IMR-90 (cell line): ENCODE measurements around the gene PRPSAP1. TPM values are rescaled to one million over a fixed set of nuclear protein-coding genes. Genes with fewer than 3 reads are reported as not detected.

ENCODE experiments used
- ATAC-seq: fragments of 200-7000 bp; cut with Tn5 transposase; 2 replicates; pipeline ENCODE4 v1.9.1; 2020; ENCODE audit warnings: low read depth, mild to moderate bottlenecking, moderate library complexity
- BruUV-seq: library from RNA; stranded (reverse); fragments of 400-500 nt; replicated peaks from 2 replicates; lab custom pipeline; 2021; lab: Mats Ljungman, UMichigan
- CTCF ChIA-PET: fragments of 300-600 bp; formaldehyde crosslinking; extraction: SDS; loops from one replicate; lab custom pipeline; 2021; ENCODE audit warnings: antibody characterized with exemption; lab: Yijun Ruan, JAX
- POLR2A ChIA-PET: fragments of 300-600 bp; sonication (Branson Sonifier 250); formaldehyde crosslinking; loops from one replicate; lab custom pipeline; 2022; ENCODE audit warnings: antibody characterized with exemption; ENCODE audit not compliant: unreplicated experiment; lab: Charles Lee
- DNase-seq: peaks from one replicate; pipeline ENCODE4 v3.0.0; 2013
- H2AFZ ChIP-seq: replicated peaks from 2 replicates; pipeline ENCODE3; 2013; ENCODE audit warnings: low read length, mild to moderate bottlenecking; ENCODE audit not compliant: poor library complexity
- H2AK5ac ChIP-seq: 2 replicates; pipeline ENCODE4 v1.6.1; 2013; ENCODE audit warnings: low read depth, low read length, inconsistent platforms
- H2AK9ac ChIP-seq: replicated peaks from 2 replicates; pipeline ENCODE3; 2013; ENCODE audit warnings: mild to moderate bottlenecking, low read depth, low read length, moderate library complexity; ENCODE audit not compliant: poor library complexity
- H2BK120ac ChIP-seq: 2 replicates; pipeline ENCODE4 v1.6.1; 2013; ENCODE audit warnings: low read depth, low read length, inconsistent platforms
- H2BK15ac ChIP-seq: 3 replicates; pipeline ENCODE4 v1.6.1; 2013; ENCODE audit warnings: low read depth, low read length, inconsistent platforms
- H2BK20ac ChIP-seq: 2 replicates; pipeline ENCODE4 v1.6.1; 2013; ENCODE audit warnings: low read depth, mild to moderate bottlenecking, inconsistent platforms, low read length, moderate library complexity
- H2BK5ac ChIP-seq: 2 replicates; pipeline ENCODE4 v1.6.1; 2013; ENCODE audit warnings: mild to moderate bottlenecking, low read depth, low read length, inconsistent platforms; ENCODE audit not compliant: poor library complexity, severe bottlenecking
- H3K14ac ChIP-seq: replicated peaks from 2 replicates; pipeline ENCODE4 v1.6.1; 2013; ENCODE audit warnings: low read depth, low read length, inconsistent platforms
- H3K18ac ChIP-seq: 2 replicates; pipeline ENCODE4 v1.6.1; 2013; ENCODE audit warnings: low read depth, low read length, control low read depth
- H3K23ac ChIP-seq: 2 replicates; pipeline ENCODE4 v1.6.1; 2013; ENCODE audit warnings: low read depth, low read length, inconsistent platforms
- H3K27ac ChIP-seq: 2 replicates; pipeline ENCODE4 v1.5.1; 2013; ENCODE audit warnings: mild to moderate bottlenecking, control low read depth, low read length; ENCODE audit not compliant: insufficient read depth
- H3K27me3 ChIP-seq: 2 replicates; pipeline ENCODE4 v1.6.1; 2013; ENCODE audit warnings: low read length; ENCODE audit not compliant: control insufficient read depth, insufficient read depth
- H3K36me3 ChIP-seq: 2 replicates; pipeline ENCODE4 v1.6.1; 2013; ENCODE audit warnings: low read length, mixed read lengths; ENCODE audit not compliant: control insufficient read depth, insufficient read depth
- H3K4ac ChIP-seq: 2 replicates; pipeline ENCODE4 v1.6.1; 2013; ENCODE audit warnings: low read depth, low read length, inconsistent platforms
- H3K4me1 ChIP-seq: 2 replicates; pipeline ENCODE4 v1.6.1; 2013; ENCODE audit warnings: low read length, mixed read lengths; ENCODE audit not compliant: control insufficient read depth, insufficient read depth
- H3K4me2 ChIP-seq: 2 replicates; pipeline ENCODE4 v1.6.1; 2013; ENCODE audit warnings: low read depth, mild to moderate bottlenecking, control low read depth, low read length, moderate library complexity
- H3K4me3 ChIP-seq: 2 replicates; pipeline ENCODE4 v1.5.1; 2013; ENCODE audit warnings: low read depth, mild to moderate bottlenecking, control low read depth, low read length, moderate library complexity; ENCODE audit not compliant: insufficient read depth
- H3K56ac ChIP-seq: 2 replicates; pipeline ENCODE4 v1.6.1; 2013; ENCODE audit warnings: low read length, inconsistent platforms; ENCODE audit not compliant: insufficient read depth; ENCODE audit errors: extremely low read depth
- H3K79me1 ChIP-seq, 2 experiments: 2 replicates each; pipeline ENCODE4 v1.6.1; 2013; ENCODE audit warnings: low read length in 2 of 2, inconsistent platforms in 1 of 2, low read depth in 1 of 2
- H3K9ac ChIP-seq: 2 replicates; pipeline ENCODE4 v1.6.1; 2013; ENCODE audit warnings: low read depth, low read length, control low read depth
- H3K9me1 ChIP-seq: 2 replicates; pipeline ENCODE4 v1.6.1; 2013; ENCODE audit warnings: low read length, inconsistent platforms; ENCODE audit not compliant: insufficient read depth
- H3K9me3 ChIP-seq: 2 replicates; pipeline ENCODE4 v1.6.1; 2013; ENCODE audit warnings: low read length; ENCODE audit not compliant: control insufficient read depth, insufficient read depth
- H4K20me1 ChIP-seq: 2 replicates; pipeline ENCODE4 v1.6.1; 2013; ENCODE audit warnings: low read length, inconsistent platforms; ENCODE audit not compliant: insufficient read depth
- H4K5ac ChIP-seq: 2 replicates; pipeline ENCODE4 v1.6.1; 2013; ENCODE audit warnings: mild to moderate bottlenecking, low read depth, low read length, control low read depth
- H4K8ac ChIP-seq, 2 experiments: 2 replicates each; pipeline ENCODE4 v1.6.1; 2013; ENCODE audit warnings: low read depth in 2 of 2, low read length in 2 of 2, control low read depth in 1 of 2, inconsistent platforms in 1 of 2
- H4K91ac ChIP-seq: 2 replicates; pipeline ENCODE4 v1.6.1; 2013; ENCODE audit warnings: low read depth, low read length, inconsistent platforms; ENCODE audit not compliant: insufficient read depth
- CHD1 ChIP-seq: IDR thresholded peaks from 2 replicates; pipeline ENCODE4 v1.6.1; 2012; ENCODE audit warnings: low read depth, low read length, improper control_type of control experiment
- ELK1 ChIP-seq: fragments of 150-350 bp; IDR thresholded peaks from 2 replicates; pipeline ENCODE4 v1.6.1; 2016; ENCODE audit warnings: low read depth, mild to moderate bottlenecking, low read length, moderate library complexity, borderline replicate concordance
- POLR2A ChIP-seq: IDR thresholded peaks from 2 replicates; pipeline ENCODE4 v1.6.1; 2012; ENCODE audit warnings: mild to moderate bottlenecking, low read depth, low read length
- RAD21 ChIP-seq: IDR thresholded peaks from 2 replicates; pipeline ENCODE4 v1.6.1; 2012; ENCODE audit warnings: low read length, improper control_type of control experiment
- WGBS, 2 experiments: methylation state at CpG; one replicate each; pipeline versions ENCODE4 v1.1.5 to v1.1.7; 2013; ENCODE audit warnings: missing lambda C conversion rate in 2 of 2; ENCODE audit not compliant: insufficient read length in 1 of 2; ENCODE audit errors: extremely low coverage in 2 of 2; 5-methylcytosine and 5-hydroxymethylcytosine counted together
- dilution Hi-C: fragments of 300-500 bp; cut with HindIII; formaldehyde crosslinking; loops from one replicate; pipeline ENCODE4 v1.14.3; 2018; ENCODE audit warnings: low sequenced_read_pairs; ENCODE audit not compliant: unreplicated experiment
- in situ Hi-C: fragments of 300-500 bp; cut with MboI; formaldehyde crosslinking; loops from 3 replicates; pipeline ENCODE4 v1.14.3; 2019; ENCODE audit warnings: low sequenced_read_pairs, inconsistent platforms, mixed read lengths
- intact Hi-C: fragments of 100-400 bp; cut with micrococcal nuclease; formaldehyde crosslinking; loops from 2 replicates; pipeline ENCODE4 v1.10.0; 2022
- polyA plus RNA-seq, 3 experiments: library from polyadenylated mRNA; depleted of rRNA; stranded (reverse); fragments of >200 nt; gene quantifications; 2 replicates each; pipeline ENCODE4 v1.2.3, GENCODE V29; 2012; ENCODE audit warnings: low replicate concordance in 1 of 3
- total RNA-seq: library from RNA; depleted of rRNA; stranded (reverse); fragments of >200 nt; gene quantifications from 2 replicates; pipeline ENCODE4 v1.2.3, GENCODE V29; 2012

PRPSAP1 gene
- total and polyA plus RNA-seq, 2 of the 4 experiments (the other 2 are of a cell fraction), result 34.4 to 48.6 TPM

- Histone ChIP-seq H2BK15ac (no peak overlapping the region), H3K4me2 (no peak overlapping the region)
Observed at GRCh38 chr17:76356803-76357456, 3.2 kb upstream of the PRPSAP1 start.

More at GRCh38 chr17:76356803-76357456, 3.2 kb upstream of the PRPSAP1 start:
- no peak overlapping the region for H2BK120ac ChIP-seq
- H4K5ac ChIP-seq, result no peak overlapping the region
- no peak overlapping the region for H3K27ac ChIP-seq
- H2BK5ac ChIP-seq, result no peak overlapping the region
- WGBS, 2 experiments, result no CpG with 5 or more reads among the region's 12 CpGs
- DNase-seq (no peak), ATAC-seq (no peak)
- H3K36me3 ChIP-seq, result no peaks in the 10 kb centered on the region
- no peak overlapping the region for H3K4me3 ChIP-seq
- POLR2A ChIA-PET, result no interaction called here
- H2BK20ac ChIP-seq, result no peak overlapping the region
- TF ChIP-seq ELK1 (no peak), CHD1 (no peak), RAD21 (no peak), POLR2A (no peak)
- no peak overlapping the region for H2AK5ac ChIP-seq
- H3K9me3 ChIP-seq, result no peaks in the 10 kb centered on the region
- H4K91ac ChIP-seq, result no peak overlapping the region
- H3K18ac ChIP-seq, result no peak overlapping the region
- H4K20me1 ChIP-seq, result peaks cover 4% of the 10 kb centered on the region; the same call in 1 of the 2 replicates
- no peak overlapping the region for H3K56ac ChIP-seq
- no peak overlapping the region for H2AFZ ChIP-seq
- H3K27me3 ChIP-seq, result no peaks in the 10 kb centered on the region
- dilution Hi-C loops, result no loop called here
- no peak overlapping the region for H3K14ac ChIP-seq
- CTCF ChIA-PET, result interaction anchor here (1.5 kb wide), 1 partner anchor 13 kb away, joined by 6 read pairs; no protein-coding TSS in a partner anchor
- in situ Hi-C loops, result no loop called here
- BruUV-seq, result no TSS peak
- no peak overlapping the region for H3K23ac ChIP-seq
- H3K9me1 ChIP-seq, result no peaks in the 10 kb centered on the region
- peaks cover 4 to 11% of the 10 kb centered on the region in 2 experiments; a peak in 3 of 4 replicates for H3K79me1 ChIP-seq
- intact Hi-C loops, result no loop called here
- H3K4ac ChIP-seq, result no peak overlapping the region
- no peak overlapping the region for H2AK9ac ChIP-seq
- H4K8ac ChIP-seq, result no peak overlapping the region
- no peak overlapping the region for H3K9ac ChIP-seq
- peaks cover 7% of the 10 kb centered on the region for H3K4me1 ChIP-seq
